B cell (primary cell): ENCODE measurements around the gene FAM3D. TPM values are rescaled to one million over a fixed set of nuclear protein-coding genes. Genes with fewer than 3 reads are reported as not detected.

Experiments
- ATAC-seq: fragments of 200-7000 bp; cut with Tn5 transposase; one replicate; pipeline ENCODE4 v1.10.0; 2021; ENCODE audit warnings: low read depth, mild to moderate bottlenecking, moderate number of reproducible peaks, moderate library complexity
- CTCF ChIA-PET: fragments of 350-600 bp; sonication (Branson Sonifier 250); formaldehyde crosslinking; loops from one replicate; lab custom pipeline; 2021; ENCODE audit warnings: antibody characterized with exemption, inconsistent platforms; lab: Charles Lee
- POLR2A ChIA-PET: fragments of 350-600 bp; sonication (Branson Sonifier 250); formaldehyde crosslinking; loops from one replicate; lab custom pipeline; 2021; ENCODE audit warnings: antibody characterized with exemption; lab: Charles Lee
- DNase-seq: peaks from one replicate; pipeline ENCODE4 v3.0.0; 2013
- H2AFZ ChIP-seq: 2 replicates; pipeline ENCODE4 v1.6.1; 2012; ENCODE audit warnings: mild to moderate bottlenecking, low read depth, low read length; ENCODE audit not compliant: insufficient read depth, poor library complexity, severe bottlenecking
- H3K27ac ChIP-seq, 2 donors: 1 replicate in 1 of 2; 2 replicates in 1 of 2; pipeline ENCODE4 v1.5.1; 2012 to 2013; ENCODE audit warnings: low read length in 2 of 2, mild to moderate bottlenecking in 2 of 2, moderate library complexity in 1 of 2
- H3K27me3 ChIP-seq, 4 experiments: fragments of 200-600 bp in 1 of 4; sonication (generic) in 1 of 4; replicated peaks in 1 of 4; 1 replicate in 2 of 4; 2 replicates in 2 of 4; pipeline versions ENCODE4 v1.6.1 to v1.7.0; 2013 to 2016; ENCODE audit warnings: low read length in 3 of 4, mild to moderate bottlenecking in 2 of 4, mixed read lengths in 1 of 4, moderate library complexity in 1 of 4; ENCODE audit not compliant: insufficient read depth in 4 of 4, control insufficient read depth in 3 of 4; ENCODE audit errors: control extremely low read depth in 1 of 4
- H3K36me3 ChIP-seq, 2 experiments: replicated peaks in 1 of 2; 1 replicate in 1 of 2; 2 replicates in 1 of 2; pipeline versions ENCODE4 v1.6.1 to v1.7.1; 2013; ENCODE audit warnings: low read length in 1 of 2; ENCODE audit not compliant: insufficient read depth in 2 of 2, control insufficient read depth in 1 of 2; ENCODE audit errors: control extremely low read depth in 1 of 2, extremely low read depth in 1 of 2
- H3K4me1 ChIP-seq, 2 donors: fragments of 200-600 bp in 1 of 2; sonication (generic) in 1 of 2; 1 replicate in 1 of 2; 2 replicates in 1 of 2; pipeline versions ENCODE4 v1.5.1 to v1.6.1; 2013 to 2017; ENCODE audit warnings: low read length in 2 of 2; ENCODE audit not compliant: control insufficient read depth in 2 of 2, insufficient read depth in 2 of 2
- H3K4me2 ChIP-seq: replicated peaks from 2 replicates; pipeline ENCODE3; 2012; ENCODE audit warnings: mild to moderate bottlenecking, low read depth, low read length; ENCODE audit not compliant: poor library complexity, severe bottlenecking
- H3K4me3 ChIP-seq, 5 experiments: fragments of 200-600 bp in 1 of 5; sonication (generic) in 1 of 5; 1 replicate in 3 of 5; 2 replicates in 2 of 5; pipeline versions ENCODE4 v1.5.1 to v1.7.0; 2011 to 2016; ENCODE audit warnings: low read length in 4 of 5, mild to moderate bottlenecking in 4 of 5, low read depth in 2 of 5, control low read depth in 1 of 5, moderate library complexity in 1 of 5; ENCODE audit not compliant: insufficient read depth in 1 of 5; ENCODE audit errors: control extremely low read depth in 1 of 5, extremely low read depth in 1 of 5
- H3K79me2 ChIP-seq: fragments of 200-600 bp; sonication (generic); one replicate; pipeline ENCODE4 v1.6.0; 2016; ENCODE audit warnings: low read length; ENCODE audit not compliant: control insufficient read depth, insufficient read depth
- H3K9ac ChIP-seq: fragments of 200-600 bp; sonication (generic); 2 replicates; pipeline ENCODE4 v1.6.1; 2017; ENCODE audit warnings: mild to moderate bottlenecking, low read length, moderate library complexity
- H3K9me3 ChIP-seq, 3 donors: one replicate each; pipeline versions ENCODE4 v1.6.1 to v1.7.1; 2013; ENCODE audit warnings: low read length in 2 of 3; ENCODE audit not compliant: control insufficient read depth in 2 of 3, insufficient read depth in 1 of 3; ENCODE audit errors: control extremely low read depth in 1 of 3
- H4K20me1 ChIP-seq: 2 replicates; pipeline ENCODE4 v1.6.0; 2012; ENCODE audit warnings: mild to moderate bottlenecking, low read length; ENCODE audit not compliant: insufficient read depth, control insufficient read depth, poor library complexity, severe bottlenecking
- H3K27ac Mint-ChIP-seq: one replicate; pipeline ENCODE4 v1.8.0; 2021; ENCODE audit warnings: mixed read lengths
- H3K27me3 Mint-ChIP-seq: one replicate; pipeline ENCODE4 v1.8.0; 2021; ENCODE audit warnings: mixed read lengths
- H3K4me1 Mint-ChIP-seq: one replicate; pipeline ENCODE4 v1.8.0; 2021; ENCODE audit warnings: mixed read lengths
- H3K4me3 Mint-ChIP-seq: one replicate; pipeline ENCODE4 v1.8.0; 2021; ENCODE audit warnings: mixed read lengths
- H3K9me3 Mint-ChIP-seq: one replicate; pipeline ENCODE4 v1.8.0; 2022; ENCODE audit warnings: mixed read lengths; ENCODE audit not compliant: insufficient read depth
- CTCF ChIP-seq: fragments of 200-600 bp; IDR thresholded peaks from one replicate; pipeline ENCODE4 v1.8.0; 2022; ENCODE audit warnings: antibody characterized with exemption, mild to moderate bottlenecking
- EZH2 ChIP-seq: IDR thresholded peaks from 2 replicates; pipeline ENCODE4 v1.6.1; 2012; ENCODE audit warnings: borderline replicate concordance, low read depth, mild to moderate bottlenecking, moderate library complexity, low read length; ENCODE audit not compliant: insufficient read depth, poor library complexity, severe bottlenecking
- WGBS: methylation state at CpG from one replicate; pipeline ENCODE4 v1.1.5; 2013; ENCODE audit warnings: missing lambda C conversion rate; ENCODE audit not compliant: insufficient coverage; 5-methylcytosine and 5-hydroxymethylcytosine counted together
- intact Hi-C: fragments of 100-400 bp; cut with micrococcal nuclease; formaldehyde crosslinking; loops from one replicate; pipeline ENCODE4 v1.10.0; 2022
- polyA plus RNA-seq: library from polyadenylated mRNA; depleted of rRNA; stranded (reverse); fragments of >200 nt; gene quantifications from 2 replicates; pipeline ENCODE4 v1.2.3, GENCODE V29; 2012
- total RNA-seq, 2 donors: library from RNA; stranded (reverse); fragments of 120-200 nt in 1 of 2; gene quantifications; 1 replicate in 1 of 2; 2 replicates in 1 of 2; pipeline versions ENCODE4 v1.2.3 to v1.2.4, GENCODE V29; 2013 to 2022

Gene FAM3D
- total and polyA plus RNA-seq, 2 donors (not counting 1 experiment from before 2014, with no cell fraction given): not detected

- Histone ChIP-seq H3K27ac (no peak overlapping the region), H4K20me1 (no peaks in the 10 kb centered on the region), H2AFZ (no peak overlapping the region), H3K36me3 (no peaks in the 10 kb centered on the region), H3K27me3 (peaks cover 0 to 2% (median 0%) of the 10 kb centered on the region in 4 experiments), H3K9me3 (peaks cover 0 to 5% (median 0%) of the 10 kb centered on the region in 3 donors), H3K79me2 (no peaks in the 10 kb centered on the region), H3K4me2 (no peak overlapping the region), H3K4me1 (no peaks in the 10 kb centered on the region), H3K4me3 (no peak overlapping the region), H3K9ac (no peak overlapping the region)
- 75% methylated on average over 6 of the region's 6 CpGs for WGBS
- CTCF ChIA-PET: no interaction called here
- H3K4me3 Mint-ChIP-seq: no peak overlapping the region
- ATAC-seq (no peak), DNase-seq (no peak)
- no peaks in the 10 kb centered on the region for H3K9me3 Mint-ChIP-seq
- TF ChIP-seq EZH2 (no peak), CTCF (no peak)
- intact Hi-C loops: no loop called here
- no peak overlapping the region for H3K27ac Mint-ChIP-seq
- H3K4me1 Mint-ChIP-seq: no peaks in the 10 kb centered on the region
- POLR2A ChIA-PET: no interaction called here
- H3K27me3 Mint-ChIP-seq: peaks cover 3% of the 10 kb centered on the region
Observed at GRCh38 chr3:58667704-58668103, 1.1 kb upstream of the FAM3D start.

GRCh38 chr3:58667229-58667628 is 655 bp upstream of the FAM3D start:
- Histone ChIP-seq H3K4me3 (no peak overlapping the region), H3K9ac (no peak overlapping the region), H3K4me2 (no peak overlapping the region), H3K9me3 (peaks cover 0 to 5% (median 0%) of the 10 kb centered on the region in 3 donors), H3K27ac (no peak overlapping the region), H3K79me2 (no peaks in the 10 kb centered on the region), H3K4me1 (no peaks in the 10 kb centered on the region), H3K36me3 (no peaks in the 10 kb centered on the region), H4K20me1 (no peaks in the 10 kb centered on the region), H2AFZ (no peak overlapping the region), H3K27me3 (peaks cover 0 to 2% (median 0%) of the 10 kb centered on the region in 4 experiments)
- no peaks in the 10 kb centered on the region for H3K9me3 Mint-ChIP-seq
- H3K4me1 Mint-ChIP-seq: no peaks in the 10 kb centered on the region
- H3K27me3 Mint-ChIP-seq: peaks cover 3% of the 10 kb centered on the region
- TF ChIP-seq CTCF (no peak), EZH2 (no peak)
- WGBS: no CpG with 5 or more reads among the region's 1 CpG
- H3K4me3 Mint-ChIP-seq: no peak overlapping the region
- no peak for DNase-seq
- H3K27ac Mint-ChIP-seq: no peak overlapping the region
- ChIA-PET CTCF (no interaction called here), POLR2A (no interaction called here)
- no peak for ATAC-seq
- intact Hi-C loops: no loop called here
